ENCODE measurements around the gene GPR61. TPM values are rescaled to one million over a fixed set of nuclear protein-coding genes. Genes with fewer than 3 reads are reported as not detected.

Gene GPR61
- total and polyA plus RNA-seq, 9 of the 15 experiments (the other 6 are each of a cell fraction or from before 2014, with no cell fraction given), result 0.04 to 1.1 (median 0.25) TPM; not detected in 4

DNA sequence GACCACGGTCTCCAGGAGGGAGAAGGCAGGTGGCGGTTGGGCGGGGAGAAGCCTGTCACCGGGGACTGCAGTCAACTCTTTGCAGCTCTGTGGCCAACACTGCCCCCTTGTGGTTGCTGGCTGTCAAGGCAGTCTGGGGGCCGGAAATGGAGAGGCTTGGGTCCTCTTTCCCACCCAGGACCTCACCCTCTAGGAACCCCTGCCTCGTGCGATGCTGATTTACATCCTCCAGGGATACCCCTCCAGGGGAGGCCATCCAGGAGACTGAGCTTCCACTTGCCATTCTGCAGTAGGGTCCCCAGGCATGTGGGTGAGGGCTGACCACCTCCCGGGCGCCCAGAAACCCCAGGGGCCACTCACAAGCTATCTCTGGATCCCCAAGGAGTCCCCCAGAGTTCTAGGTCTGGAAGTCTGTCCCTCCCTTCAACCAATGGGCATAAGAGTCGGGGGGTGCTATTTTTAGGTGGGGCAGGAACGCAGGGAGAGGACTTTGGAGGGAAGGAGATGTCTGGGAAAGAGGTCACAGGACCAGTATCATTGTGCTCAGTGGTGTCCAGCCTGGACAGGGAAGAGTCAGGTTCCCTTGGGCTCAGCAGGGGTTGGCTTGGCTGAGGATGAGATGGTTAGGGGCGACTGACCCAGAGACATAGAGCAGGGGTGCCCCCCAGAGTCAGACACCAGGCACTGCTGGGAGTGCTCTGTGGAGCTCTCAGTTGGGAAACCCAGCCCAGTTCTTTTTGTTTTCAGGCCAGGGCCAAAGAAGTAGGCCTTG lies 7.1 kb upstream of the GPR61 start (continued):
- TF ChIP-seq, protein P1, sequence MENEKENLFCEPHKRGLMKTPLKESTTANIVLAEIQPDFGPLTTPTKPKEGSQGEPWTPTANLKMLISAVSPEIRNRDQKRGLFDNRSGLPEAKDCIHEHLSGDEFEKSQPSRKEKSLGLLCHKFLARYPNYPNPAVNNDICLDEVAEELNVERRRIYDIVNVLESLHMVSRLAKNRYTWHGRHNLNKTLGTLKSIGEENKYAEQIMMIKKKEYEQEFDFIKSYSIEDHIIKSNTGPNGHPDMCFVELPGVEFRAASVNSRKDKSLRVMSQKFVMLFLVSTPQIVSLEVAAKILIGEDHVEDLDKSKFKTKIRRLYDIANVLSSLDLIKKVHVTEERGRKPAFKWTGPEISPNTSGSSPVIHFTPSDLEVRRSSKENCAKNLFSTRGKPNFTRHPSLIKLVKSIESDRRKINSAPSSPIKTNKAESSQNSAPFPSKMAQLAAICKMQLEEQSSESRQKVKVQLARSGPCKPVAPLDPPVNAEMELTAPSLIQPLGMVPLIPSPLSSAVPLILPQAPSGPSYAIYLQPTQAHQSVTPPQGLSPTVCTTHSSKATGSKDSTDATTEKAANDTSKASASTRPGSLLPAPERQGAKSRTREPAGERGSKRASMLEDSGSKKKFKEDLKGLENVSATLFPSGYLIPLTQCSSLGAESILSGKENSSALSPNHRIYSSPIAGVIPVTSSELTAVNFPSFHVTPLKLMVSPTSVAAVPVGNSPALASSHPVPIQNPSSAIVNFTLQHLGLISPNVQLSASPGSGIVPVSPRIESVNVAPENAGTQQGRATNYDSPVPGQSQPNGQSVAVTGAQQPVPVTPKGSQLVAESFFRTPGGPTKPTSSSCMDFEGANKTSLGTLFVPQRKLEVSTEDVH (IDR thresholded peaks at IDR 0.05; ENCODE audit: low read depth, partially characterized antibody), result no peak
- TF ChIP-seq RBM22 (IDR thresholded peaks at IDR 0.05; ENCODE audit: low read depth, low read length, poor library complexity, severe bottlenecking) (no peak), SIX5 (IDR thresholded peaks at IDR 0.05; ENCODE audit: borderline replicate concordance in 1 of 2, insufficient read depth in 1 of 2, low read depth in 1 of 2, low read length in 2 of 2) (no peak), RBBP5 (IDR thresholded peaks at IDR 0.05; ENCODE audit: borderline replicate concordance, insufficient read depth, low read length, poor library complexity, severe bottlenecking) (no peak), DPF2 (IDR thresholded peaks at IDR 0.05) (no peak), NELFE (IDR thresholded peaks at IDR 0.05; ENCODE audit: insufficient read depth, insufficient read length) (no peak), PRMT5 (CRISPR knock-in tag; IDR thresholded peaks at IDR 0.05) (no peak)
- TF ChIP-seq, protein P2, sequence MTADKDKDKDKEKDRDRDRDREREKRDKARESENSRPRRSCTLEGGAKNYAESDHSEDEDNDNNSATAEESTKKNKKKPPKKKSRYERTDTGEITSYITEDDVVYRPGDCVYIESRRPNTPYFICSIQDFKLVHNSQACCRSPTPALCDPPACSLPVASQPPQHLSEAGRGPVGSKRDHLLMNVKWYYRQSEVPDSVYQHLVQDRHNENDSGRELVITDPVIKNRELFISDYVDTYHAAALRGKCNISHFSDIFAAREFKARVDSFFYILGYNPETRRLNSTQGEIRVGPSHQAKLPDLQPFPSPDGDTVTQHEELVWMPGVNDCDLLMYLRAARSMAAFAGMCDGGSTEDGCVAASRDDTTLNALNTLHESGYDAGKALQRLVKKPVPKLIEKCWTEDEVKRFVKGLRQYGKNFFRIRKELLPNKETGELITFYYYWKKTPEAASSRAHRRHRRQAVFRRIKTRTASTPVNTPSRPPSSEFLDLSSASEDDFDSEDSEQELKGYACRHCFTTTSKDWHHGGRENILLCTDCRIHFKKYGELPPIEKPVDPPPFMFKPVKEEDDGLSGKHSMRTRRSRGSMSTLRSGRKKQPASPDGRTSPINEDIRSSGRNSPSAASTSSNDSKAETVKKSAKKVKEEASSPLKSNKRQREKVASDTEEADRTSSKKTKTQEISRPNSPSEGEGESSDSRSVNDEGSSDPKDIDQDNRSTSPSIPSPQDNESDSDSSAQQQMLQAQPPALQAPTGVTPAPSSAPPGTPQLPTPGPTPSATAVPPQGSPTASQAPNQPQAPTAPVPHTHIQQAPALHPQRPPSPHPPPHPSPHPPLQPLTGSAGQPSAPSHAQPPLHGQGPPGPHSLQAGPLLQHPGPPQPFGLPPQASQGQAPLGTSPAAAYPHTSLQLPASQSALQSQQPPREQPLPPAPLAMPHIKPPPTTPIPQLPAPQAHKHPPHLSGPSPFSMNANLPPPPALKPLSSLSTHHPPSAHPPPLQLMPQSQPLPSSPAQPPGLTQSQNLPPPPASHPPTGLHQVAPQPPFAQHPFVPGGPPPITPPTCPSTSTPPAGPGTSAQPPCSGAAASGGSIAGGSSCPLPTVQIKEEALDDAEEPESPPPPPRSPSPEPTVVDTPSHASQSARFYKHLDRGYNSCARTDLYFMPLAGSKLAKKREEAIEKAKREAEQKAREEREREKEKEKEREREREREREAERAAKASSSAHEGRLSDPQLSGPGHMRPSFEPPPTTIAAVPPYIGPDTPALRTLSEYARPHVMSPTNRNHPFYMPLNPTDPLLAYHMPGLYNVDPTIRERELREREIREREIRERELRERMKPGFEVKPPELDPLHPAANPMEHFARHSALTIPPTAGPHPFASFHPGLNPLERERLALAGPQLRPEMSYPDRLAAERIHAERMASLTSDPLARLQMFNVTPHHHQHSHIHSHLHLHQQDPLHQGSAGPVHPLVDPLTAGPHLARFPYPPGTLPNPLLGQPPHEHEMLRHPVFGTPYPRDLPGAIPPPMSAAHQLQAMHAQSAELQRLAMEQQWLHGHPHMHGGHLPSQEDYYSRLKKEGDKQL (CRISPR knock-in tag; IDR thresholded peaks at IDR 0.05; ENCODE audit: borderline replicate concordance), result no peak
- TF ChIP-seq, protein P3, sequence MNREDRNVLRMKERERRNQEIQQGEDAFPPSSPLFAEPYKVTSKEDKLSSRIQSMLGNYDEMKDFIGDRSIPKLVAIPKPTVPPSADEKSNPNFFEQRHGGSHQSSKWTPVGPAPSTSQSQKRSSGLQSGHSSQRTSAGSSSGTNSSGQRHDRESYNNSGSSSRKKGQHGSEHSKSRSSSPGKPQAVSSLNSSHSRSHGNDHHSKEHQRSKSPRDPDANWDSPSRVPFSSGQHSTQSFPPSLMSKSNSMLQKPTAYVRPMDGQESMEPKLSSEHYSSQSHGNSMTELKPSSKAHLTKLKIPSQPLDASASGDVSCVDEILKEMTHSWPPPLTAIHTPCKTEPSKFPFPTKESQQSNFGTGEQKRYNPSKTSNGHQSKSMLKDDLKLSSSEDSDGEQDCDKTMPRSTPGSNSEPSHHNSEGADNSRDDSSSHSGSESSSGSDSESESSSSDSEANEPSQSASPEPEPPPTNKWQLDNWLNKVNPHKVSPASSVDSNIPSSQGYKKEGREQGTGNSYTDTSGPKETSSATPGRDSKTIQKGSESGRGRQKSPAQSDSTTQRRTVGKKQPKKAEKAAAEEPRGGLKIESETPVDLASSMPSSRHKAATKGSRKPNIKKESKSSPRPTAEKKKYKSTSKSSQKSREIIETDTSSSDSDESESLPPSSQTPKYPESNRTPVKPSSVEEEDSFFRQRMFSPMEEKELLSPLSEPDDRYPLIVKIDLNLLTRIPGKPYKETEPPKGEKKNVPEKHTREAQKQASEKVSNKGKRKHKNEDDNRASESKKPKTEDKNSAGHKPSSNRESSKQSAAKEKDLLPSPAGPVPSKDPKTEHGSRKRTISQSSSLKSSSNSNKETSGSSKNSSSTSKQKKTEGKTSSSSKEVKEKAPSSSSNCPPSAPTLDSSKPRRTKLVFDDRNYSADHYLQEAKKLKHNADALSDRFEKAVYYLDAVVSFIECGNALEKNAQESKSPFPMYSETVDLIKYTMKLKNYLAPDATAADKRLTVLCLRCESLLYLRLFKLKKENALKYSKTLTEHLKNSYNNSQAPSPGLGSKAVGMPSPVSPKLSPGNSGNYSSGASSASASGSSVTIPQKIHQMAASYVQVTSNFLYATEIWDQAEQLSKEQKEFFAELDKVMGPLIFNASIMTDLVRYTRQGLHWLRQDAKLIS (CRISPR knock-in tag; IDR thresholded peaks at IDR 0.05), result no peak
- TF ChIP-seq, protein P4, sequence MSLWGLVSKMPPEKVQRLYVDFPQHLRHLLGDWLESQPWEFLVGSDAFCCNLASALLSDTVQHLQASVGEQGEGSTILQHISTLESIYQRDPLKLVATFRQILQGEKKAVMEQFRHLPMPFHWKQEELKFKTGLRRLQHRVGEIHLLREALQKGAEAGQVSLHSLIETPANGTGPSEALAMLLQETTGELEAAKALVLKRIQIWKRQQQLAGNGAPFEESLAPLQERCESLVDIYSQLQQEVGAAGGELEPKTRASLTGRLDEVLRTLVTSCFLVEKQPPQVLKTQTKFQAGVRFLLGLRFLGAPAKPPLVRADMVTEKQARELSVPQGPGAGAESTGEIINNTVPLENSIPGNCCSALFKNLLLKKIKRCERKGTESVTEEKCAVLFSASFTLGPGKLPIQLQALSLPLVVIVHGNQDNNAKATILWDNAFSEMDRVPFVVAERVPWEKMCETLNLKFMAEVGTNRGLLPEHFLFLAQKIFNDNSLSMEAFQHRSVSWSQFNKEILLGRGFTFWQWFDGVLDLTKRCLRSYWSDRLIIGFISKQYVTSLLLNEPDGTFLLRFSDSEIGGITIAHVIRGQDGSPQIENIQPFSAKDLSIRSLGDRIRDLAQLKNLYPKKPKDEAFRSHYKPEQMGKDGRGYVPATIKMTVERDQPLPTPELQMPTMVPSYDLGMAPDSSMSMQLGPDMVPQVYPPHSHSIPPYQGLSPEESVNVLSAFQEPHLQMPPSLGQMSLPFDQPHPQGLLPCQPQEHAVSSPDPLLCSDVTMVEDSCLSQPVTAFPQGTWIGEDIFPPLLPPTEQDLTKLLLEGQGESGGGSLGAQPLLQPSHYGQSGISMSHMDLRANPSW (CRISPR knock-in tag; IDR thresholded peaks at IDR 0.05), result no peak

All from K562 (cell line).